GM12872 (cell line): ENCODE data around the gene ASMTL.

Source experiments
- TF ChIP-seq, protein P1 (sequence below): IDR thresholded peaks from 3 replicates; pipeline ENCODE4 v1.5.1; 2011; ENCODE audit warnings: low read depth, mild to moderate bottlenecking, low read length, moderate library complexity; ENCODE audit not compliant: insufficient read depth

Gene ASMTL

DNA sequence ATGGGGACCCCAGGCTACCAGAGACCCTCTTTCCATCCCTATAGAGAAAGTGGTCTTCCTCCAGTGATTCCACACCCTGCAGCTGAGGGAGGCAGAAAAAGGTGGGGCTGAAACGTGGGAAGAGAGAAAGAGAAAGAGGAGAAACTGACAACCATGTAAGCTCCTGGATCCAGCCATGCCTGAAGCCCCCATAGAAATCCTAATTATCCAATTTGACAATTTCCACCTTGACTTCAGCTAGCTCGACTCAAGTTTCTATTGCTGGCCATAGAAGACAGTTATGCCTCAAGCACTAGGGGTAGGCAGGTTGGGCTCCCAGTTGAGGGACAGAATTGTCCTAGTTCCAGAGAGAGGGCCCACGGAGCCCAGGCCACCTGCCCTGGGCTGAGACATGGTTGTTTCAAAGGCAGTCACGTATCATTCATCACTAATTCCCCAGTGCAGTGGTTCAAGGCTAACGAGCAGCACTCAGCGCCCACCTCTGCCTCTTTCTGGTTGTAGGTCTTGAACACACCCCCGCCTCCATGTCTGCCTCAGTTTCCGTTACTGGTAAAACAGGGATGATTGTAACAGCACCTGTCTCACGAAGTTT, 39.8 kb upstream of the ASMTL start:
- TF ChIP-seq, protein P1, sequence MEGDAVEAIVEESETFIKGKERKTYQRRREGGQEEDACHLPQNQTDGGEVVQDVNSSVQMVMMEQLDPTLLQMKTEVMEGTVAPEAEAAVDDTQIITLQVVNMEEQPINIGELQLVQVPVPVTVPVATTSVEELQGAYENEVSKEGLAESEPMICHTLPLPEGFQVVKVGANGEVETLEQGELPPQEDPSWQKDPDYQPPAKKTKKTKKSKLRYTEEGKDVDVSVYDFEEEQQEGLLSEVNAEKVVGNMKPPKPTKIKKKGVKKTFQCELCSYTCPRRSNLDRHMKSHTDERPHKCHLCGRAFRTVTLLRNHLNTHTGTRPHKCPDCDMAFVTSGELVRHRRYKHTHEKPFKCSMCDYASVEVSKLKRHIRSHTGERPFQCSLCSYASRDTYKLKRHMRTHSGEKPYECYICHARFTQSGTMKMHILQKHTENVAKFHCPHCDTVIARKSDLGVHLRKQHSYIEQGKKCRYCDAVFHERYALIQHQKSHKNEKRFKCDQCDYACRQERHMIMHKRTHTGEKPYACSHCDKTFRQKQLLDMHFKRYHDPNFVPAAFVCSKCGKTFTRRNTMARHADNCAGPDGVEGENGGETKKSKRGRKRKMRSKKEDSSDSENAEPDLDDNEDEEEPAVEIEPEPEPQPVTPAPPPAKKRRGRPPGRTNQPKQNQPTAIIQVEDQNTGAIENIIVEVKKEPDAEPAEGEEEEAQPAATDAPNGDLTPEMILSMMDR: no peak

DNA sequence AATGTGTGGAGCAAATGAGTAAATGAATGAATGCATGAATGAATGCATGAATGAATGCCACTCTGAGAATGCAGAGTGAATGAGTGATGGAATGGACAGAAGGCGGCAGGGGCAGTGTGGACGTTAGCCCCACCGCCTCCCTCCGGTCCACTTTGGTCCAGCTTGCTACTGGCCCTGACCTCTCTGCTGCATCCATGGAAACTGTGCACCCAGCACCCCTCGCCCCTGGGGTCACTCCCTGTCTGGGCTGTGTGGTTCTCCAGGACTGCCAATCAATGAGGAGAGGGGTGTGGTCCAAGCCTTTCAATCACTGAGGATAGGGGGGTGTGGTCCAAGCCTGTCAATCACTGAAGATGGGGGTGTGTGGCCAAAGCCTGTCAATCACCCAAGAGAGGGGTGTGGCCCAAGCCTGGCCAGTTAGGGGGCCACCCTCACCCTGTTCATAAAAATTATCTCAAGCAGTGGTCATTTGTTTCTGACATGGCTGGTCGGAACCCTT, 39.2 kb upstream of the ASMTL start:
- TF ChIP-seq, protein P1: no peak

DNA sequence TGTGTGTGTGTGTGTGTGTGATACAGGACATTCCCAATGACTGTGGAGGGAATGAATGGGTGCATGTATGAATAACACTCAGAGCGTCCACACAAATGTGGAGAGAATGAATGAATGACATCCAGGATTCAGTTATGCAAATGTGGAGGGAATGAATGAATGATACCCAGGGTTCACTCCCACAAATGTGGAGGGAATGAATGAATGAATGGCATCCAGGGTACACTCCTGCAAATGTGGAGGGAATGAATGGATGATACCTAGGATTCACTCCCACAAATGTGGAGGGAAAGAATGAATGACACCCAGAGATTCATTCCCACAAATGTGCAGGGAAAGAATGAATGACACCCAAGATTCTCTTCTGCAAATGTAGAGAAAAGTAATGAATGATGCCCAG, 36.0 kb upstream of the ASMTL start:
- TF ChIP-seq, protein P1: no peak

DNA sequence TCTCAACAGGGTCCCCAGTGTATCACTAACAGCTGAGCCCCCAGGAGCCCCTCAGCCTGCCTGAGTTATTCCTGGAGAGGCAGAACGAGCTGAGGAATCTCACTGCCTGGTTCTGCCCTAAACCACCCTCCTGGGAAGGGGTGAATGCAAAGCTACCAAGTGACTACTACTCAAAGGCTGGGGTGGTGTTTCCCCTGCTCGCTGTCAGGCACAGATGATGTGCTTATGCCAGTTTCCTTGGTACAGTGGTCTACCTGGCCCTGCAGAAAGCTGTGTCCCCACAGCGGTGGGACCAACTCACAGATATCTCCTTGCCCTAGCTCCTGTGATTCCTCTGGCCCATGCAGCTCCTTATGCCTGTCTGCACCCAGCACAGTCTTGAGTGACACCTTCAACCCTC, 35.4 kb upstream of the ASMTL start:
- TF ChIP-seq, protein P1: no peak

DNA sequence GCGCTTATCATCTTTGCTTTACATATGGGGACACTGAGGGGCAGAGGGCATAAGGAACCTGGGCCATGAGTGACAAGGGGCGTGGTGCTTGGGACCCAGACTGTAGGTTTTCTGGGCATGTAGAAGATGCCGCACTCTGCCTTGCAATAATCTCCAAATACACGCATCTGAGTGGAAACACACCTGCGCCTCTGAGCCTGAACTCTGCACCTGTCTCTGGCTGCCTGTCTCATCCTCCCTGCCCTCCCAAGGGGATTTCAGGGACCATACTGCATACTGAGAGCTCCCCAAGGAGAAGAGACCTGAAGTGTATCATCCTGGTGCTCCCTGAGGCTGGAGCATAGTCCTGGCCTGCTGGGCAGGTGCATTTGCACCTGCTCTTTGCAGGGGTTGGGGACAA, 34.7 kb upstream of the ASMTL start:
- TF ChIP-seq, protein P1: no peak

DNA sequence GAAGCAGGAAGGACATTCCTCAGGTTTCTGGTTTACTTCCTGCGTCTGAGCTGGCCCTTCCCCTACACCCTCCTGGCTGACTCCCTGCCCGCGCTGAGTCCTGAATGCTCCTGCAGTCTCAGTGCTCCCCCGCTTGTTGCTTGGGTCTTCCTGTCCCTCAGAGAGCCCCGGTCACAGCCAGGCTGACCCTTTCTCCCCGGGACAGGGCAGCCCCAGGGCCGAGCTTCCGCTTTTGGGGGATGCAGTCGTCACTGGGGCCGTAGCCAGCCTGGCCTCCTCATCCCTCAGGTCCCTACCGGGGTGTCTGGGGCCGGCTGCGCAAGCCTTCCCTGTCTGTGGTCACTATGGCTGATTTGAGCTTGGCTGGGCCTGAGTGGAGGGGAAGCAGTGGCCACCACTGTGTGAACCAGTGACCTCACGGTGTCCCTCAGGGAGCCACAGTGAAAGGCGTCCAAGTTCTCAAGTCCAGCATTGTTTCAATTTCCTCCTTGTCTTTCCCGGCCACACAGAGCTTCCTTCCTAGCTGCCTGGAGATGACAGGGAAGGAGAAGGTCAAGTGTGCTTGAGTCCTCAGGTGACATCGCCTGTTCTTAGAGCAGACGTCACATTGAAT, 34.1 kb upstream of the ASMTL start:
- TF ChIP-seq, protein P1: no peak

DNA sequence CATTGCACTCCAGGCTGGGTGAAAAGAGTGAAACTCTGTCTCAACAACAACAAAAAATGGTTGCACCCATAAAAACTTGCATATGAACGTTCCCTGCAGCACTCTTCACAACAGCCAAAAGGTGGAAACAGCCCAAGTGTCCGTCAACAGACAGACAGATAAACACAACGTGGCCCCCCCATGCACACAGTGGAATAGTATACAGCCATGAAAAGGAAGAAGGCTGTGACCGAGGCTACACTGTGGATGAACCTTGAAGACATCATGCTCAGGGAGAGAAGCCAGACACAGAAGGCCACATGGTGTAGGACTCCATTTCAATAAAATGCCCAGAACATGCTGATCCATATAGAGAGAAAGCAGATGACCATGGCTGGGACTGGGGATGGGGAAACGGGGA, 33.5 kb upstream of the ASMTL start:
- TF ChIP-seq, protein P1: no peak
